NCI-H2227 (cell line): ENCODE measurements around the gene OR2G3.
A peak's percentile ranks its signal among the peaks of the same experiment; 100 is the strongest.

ENCODE experiments used
- DNase-seq: peaks from one replicate; lab custom pipeline; 2025; ENCODE audit not compliant: unreplicated experiment; lab: John Stamatoyannopoulos, UW

Gene OR2G3

GRCh38 chr1:247605286-247605685 lies at the start of gene OR2G3:
Gene OR2G3, plus strand, starts transcription at chr1:247605586. Its CDS starts 0 bp downstream, at chr1:247605586.
- no peak for DNase-seq

- DNase-seq = no peak
These were observed 47.3 kb upstream of the OR2G3 start for GRCh38 chr1:247557926-247558674.

DNA sequence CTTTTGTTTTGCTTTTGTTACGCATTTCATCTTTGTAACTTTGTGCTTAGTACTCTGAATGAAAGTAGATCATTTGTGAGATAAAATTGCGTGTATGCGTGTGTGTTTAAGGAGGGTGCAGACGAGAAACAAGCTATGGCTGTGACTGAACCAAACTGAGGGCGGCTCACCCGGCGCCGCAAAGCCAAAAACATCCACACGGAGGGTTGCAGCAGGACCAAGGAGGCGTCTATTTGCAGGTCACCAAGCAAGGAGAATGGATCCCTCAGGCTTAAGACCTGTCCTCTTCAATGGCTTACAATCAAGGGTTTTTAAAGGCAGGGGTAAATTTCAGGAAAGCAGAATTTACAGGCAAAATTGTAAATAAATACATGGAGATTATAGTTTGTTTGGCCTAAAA lies 43.7 kb upstream of the OR2G3 start:
- no peak for DNase-seq

DNA sequence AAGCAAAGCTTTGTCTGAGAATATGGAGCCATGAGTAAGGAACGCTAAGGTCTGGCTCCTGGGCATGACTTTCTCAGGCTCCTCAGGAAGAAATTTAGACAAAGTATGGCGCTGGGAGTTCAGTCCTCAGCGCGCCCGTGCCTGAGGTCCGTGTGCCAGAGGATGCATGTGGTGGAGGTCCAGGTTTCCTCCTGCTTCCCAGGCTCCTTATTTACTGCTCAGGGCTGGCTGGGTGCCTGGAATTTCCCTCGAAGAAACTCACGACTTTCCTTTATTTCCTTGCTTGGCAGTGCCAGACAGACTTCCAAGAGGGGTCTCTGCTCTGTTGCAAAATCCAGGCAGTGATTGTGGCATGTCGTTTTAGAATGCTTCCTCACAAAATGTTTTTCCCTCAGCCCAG lies 43.2 kb upstream of the OR2G3 start:
- no peak for DNase-seq

DNA sequence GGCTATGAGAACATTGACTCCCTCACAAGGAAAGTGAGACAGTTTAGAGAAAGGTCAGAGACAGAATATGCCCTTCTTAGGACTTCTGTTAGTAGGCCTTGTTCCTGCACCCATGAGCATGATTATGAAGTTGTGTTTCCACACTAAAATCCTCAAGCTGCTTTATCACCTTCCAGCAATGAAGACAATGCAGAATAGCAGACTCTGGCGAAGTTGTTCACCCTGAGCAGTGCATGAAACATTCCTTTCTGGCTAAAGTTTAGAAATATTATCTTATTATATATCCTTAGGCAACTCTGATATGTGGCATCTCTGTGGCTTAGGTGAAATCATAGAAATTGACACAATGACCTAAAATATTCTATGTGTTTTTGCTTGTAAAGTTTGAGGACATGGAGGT lies 31.1 kb upstream of the OR2G3 start:
- DNase-seq = no peak

GRCh38 chr1:247574664-247575063 lies 30.7 kb upstream of the OR2G3 start:
- DNase-seq = no peak

GRCh38 chr1:247576514-247576913 lies 28.9 kb upstream of the OR2G3 start:
- DNase-seq = no peak

GRCh38 chr1:247578946-247579460 lies 26.4 kb upstream of the OR2G3 start:
- no peak for DNase-seq

GRCh38 chr1:247588060-247588459 lies 17.3 kb upstream of the OR2G3 start, which contains the start of gene OR2G2:
Gene OR2G2, plus strand, starts transcription at chr1:247588360. Its CDS starts 0 bp downstream, at chr1:247588360.
- DNase-seq = no peak

GRCh38 chr1:247613405-247613804 lies 8.0 kb downstream of the OR2G3 start:
- no peak for DNase-seq

- no peak for DNase-seq
These were observed 9.2 kb downstream of the OR2G3 start for GRCh38 chr1:247614625-247615024.

DNA sequence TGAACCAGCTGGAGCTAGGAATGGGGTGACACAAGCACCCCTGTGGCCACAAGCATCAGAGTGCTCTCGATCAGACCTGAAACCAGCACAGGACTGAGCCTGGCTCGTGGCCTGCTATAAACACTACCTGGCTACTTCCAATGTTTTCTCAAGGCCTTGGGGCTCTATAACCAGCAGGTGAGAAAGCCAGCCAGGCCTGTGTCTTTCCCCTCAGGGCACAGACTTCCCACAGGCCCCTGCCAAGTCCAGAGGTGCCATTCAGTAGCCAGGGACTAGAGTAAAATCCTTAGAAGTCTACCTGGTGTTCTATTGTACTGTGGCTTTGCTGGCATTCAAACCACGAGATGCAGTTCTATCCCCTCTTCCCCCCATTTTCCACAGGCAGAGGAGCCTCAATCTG lies 22.6 kb downstream of the OR2G3 start:
- no peak for DNase-seq

- no peak for DNase-seq
These were observed 32.6 kb downstream of the OR2G3 start for GRCh38 chr1:247638011-247638410.

- DNase-seq = no peak
These were observed 33.4 kb downstream of the OR2G3 start for GRCh38 chr1:247638781-247639180.

- peak; percentile 29 for DNase-seq
These were observed 34.1 kb downstream of the OR2G3 start for GRCh38 chr1:247639381-247639981.

GRCh38 chr1:247642742-247643141 lies 37.4 kb downstream of the OR2G3 start:
- DNase-seq = no peak

DNA sequence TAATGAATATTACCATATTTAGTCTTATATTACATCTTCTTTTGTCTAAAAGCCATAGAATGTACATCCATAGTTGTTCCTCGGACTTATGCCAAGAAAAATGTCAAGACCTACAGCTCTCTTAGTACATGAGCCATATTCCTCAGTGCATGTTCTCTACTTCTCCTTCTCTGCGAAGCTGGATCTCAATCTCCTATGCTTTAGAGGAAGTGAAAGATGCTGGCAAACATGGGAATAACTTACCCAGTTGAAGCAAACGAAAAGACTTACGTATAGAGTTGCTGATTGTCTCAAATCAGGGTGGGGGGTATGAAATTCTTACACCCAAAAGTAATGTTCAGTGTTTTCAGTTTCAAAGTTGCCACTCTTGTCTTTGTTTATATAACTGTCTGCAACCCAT lies 41.5 kb downstream of the OR2G3 start:
- no peak for DNase-seq

- DNase-seq = no peak
These were observed 42.5 kb downstream of the OR2G3 start for GRCh38 chr1:247647864-247648263.

DNA sequence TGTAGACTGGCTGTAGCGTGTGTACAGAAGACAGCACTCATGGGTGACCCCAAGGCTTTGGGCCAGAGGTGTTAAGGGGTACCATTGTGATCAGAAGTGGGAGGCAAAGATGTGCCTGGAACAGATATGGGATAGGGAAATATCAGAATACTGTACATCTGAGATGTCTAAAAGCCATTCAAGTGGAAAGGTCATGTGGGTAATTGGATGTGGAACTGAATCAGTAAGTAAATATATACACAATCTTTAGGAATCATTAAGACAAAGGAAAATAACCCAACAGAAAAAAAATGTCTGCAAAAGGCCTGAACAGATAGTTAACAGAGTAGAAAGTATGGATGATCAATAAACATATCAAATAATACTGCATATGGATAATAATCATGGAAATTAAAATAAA lies 47.7 kb downstream of the OR2G3 start:
- no peak for DNase-seq
